Esophagus muscularis mucosa (tissue), 3 donors: Measurements from ENCODE around the gene FADS6.

Source experiments
- CTCF ChIP-seq, 3 experiments: fragments of 200-600 bp in 2 of 3; fragments of 450-650 bp in 1 of 3; sonication (generic) in 2 of 3; IDR thresholded peaks; one replicate each; pipeline ENCODE4 v1.5.1; 2017 to 2019; ENCODE audit warnings: antibody characterized with exemption in 3 of 3, mild to moderate bottlenecking in 2 of 3, moderate library complexity in 1 of 3
- POLR2AphosphoS5 ChIP-seq, 2 donors: sonication (generic); formaldehyde crosslinking; IDR thresholded peaks; one replicate each; pipeline ENCODE4 v1.6.1; 2017; ENCODE audit warnings: antibody characterized with exemption in 2 of 2

- TF ChIP-seq CTCF (IDR thresholded peaks at IDR 0.05) (no peak), POLR2AphosphoS5 (IDR thresholded peaks at IDR 0.05) (no peak)
These were observed 21.9 kb downstream of the FADS6 start for GRCh38 chr17:74871356-74872076.
